ENCODE data around the gene METTL3.

Gene METTL3

DNA sequence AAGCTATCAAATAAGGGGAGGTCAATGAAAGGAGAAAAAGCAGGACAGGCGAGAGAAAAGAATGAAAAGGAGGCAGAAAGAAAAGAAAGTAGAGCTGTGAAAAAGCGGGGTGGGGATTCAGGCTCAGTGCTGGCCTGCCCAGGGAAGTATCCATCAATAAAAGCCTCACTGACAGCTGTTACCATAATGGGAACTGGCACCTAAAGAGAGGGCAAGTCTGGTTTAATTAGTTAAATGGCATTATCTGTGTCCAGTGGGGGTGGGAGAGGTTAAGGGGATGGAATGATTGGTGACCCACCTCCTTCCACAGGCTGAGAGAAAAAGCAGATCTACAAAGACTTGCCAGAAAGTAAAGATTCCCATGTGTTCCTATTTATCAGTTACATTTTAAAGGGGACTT is 7.6 kb upstream of the METTL3 start:
- no peak overlapping the region for H3K4me3 ChIP-seq (ENCODE audit: low read length)

DNA sequence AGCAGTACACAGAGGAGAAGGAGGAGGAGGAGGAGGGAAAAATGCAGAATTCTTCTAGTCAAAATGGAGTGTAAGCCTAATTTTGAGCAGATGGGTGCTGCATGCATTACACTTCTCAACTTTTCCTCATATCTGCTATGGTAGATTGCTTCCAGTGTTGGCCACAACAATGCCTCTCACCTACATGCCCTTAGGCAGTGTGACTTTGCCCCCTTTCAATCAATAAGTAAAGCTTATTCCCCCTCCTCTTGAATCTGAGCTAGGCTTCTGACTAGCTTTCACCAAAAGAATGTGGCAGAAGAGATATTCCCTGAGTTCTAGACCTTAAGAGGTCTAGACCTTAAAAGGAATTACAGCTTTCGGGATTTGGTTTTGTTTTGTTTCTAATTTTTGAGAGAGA is 3.2 kb upstream of the METTL3 start:
- no peak for DNase-seq (ENCODE audit: low read depth)
- TF ChIP-seq, protein P1, sequence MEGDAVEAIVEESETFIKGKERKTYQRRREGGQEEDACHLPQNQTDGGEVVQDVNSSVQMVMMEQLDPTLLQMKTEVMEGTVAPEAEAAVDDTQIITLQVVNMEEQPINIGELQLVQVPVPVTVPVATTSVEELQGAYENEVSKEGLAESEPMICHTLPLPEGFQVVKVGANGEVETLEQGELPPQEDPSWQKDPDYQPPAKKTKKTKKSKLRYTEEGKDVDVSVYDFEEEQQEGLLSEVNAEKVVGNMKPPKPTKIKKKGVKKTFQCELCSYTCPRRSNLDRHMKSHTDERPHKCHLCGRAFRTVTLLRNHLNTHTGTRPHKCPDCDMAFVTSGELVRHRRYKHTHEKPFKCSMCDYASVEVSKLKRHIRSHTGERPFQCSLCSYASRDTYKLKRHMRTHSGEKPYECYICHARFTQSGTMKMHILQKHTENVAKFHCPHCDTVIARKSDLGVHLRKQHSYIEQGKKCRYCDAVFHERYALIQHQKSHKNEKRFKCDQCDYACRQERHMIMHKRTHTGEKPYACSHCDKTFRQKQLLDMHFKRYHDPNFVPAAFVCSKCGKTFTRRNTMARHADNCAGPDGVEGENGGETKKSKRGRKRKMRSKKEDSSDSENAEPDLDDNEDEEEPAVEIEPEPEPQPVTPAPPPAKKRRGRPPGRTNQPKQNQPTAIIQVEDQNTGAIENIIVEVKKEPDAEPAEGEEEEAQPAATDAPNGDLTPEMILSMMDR (conservative IDR thresholded peaks at IDR 0.05; ENCODE audit: low read length) = no peak
- H3K4me3 ChIP-seq (ENCODE audit: low read length) = no peak overlapping the region

More for the DNA sequence above, 7.6 kb upstream of the METTL3 start:
- TF ChIP-seq, protein P1 (conservative IDR thresholded peaks at IDR 0.05; ENCODE audit: low read length) = no peak
- no peak for DNase-seq (ENCODE audit: low read depth)

DNA sequence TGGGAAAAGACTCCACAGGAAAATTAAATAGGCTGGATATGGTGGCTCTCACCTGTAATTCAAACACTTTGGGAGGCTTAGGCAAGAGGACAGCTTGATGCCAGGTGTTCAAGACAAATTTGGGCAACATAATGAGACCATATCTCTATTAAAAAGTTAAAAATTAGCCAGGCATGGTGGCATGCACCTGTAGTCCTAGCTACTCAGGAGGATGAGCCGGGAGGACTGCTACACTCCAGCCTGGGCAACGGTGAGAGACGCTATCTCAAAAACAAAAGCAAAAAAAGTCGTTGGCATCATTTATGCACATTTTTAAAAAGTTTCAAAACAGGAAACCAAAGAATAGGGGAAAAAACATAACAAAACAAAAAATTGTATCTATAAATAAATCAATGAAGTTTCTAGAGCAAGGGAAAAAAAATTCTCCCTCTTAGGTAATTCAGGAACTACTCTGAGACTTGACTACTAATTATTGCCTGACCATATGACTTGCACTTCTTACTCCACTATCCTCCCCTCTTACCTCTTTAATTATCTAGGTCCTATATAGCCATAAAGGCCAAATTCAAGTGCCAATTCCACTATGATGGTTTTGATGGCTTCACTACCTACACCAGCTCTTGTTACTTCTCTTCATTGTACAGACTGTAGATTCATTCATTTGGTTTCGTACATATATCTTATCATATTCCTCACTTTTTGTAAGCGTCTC is 1.6 kb downstream of the METTL3 start:
- no peak for DNase-seq (ENCODE audit: low read depth)
- TF ChIP-seq, protein P1 (conservative IDR thresholded peaks at IDR 0.05; ENCODE audit: low read length) = no peak
- peak overlapping the region; percentile 98 for H3K4me3 ChIP-seq (ENCODE audit: low read length)

DNA sequence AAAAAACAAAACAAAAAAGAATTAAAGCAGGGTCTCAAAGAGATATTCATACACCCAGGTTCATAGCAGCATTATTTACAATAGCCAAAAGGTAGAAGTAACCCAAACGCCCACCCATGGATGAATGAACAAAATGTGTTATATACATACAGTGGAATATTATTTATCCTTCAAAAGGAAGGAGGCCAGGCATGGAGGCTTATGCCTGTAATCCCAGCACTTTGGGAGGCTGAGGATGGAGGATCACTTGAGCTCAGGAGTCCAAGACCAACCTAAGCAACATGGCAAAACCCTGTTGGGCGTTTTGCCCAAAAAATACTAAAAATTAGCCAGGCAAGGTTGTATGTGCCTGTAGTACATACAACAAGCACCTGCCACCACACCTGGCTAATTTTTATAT is 4.6 kb downstream of the METTL3 start:
- DNase-seq (ENCODE audit: low read depth) = no peak
- TF ChIP-seq, protein P1 (conservative IDR thresholded peaks at IDR 0.05; ENCODE audit: low read length) = no peak
- no peak overlapping the region for H3K4me3 ChIP-seq (ENCODE audit: low read length)

DNA sequence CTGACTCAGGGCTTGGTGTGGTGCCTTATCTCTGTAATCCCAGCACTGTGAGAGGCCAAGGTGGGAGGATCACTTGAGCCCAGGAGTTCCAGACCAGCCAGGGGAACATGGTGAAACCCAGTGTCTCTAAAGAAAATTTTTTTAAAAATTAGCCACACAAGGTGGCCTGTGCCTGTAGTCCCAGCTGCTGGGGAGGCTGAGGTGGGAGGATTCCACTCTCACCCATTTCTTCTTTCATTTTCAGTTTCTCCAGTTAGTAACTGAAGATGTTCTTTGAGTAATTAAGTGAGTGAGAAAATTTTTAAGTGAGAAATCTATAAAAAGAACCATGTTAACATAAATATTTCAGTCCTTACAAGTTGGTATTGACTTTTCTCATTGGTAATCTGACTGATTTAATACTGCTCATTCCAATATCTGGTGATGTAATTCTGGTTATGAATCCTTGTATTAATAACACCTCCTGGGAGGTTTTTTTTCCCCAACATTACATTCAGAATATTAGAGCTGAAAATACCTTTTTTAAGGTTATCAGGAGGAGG is 6.1 kb downstream of the METTL3 start:
- TF ChIP-seq, protein P1 (conservative IDR thresholded peaks at IDR 0.05; ENCODE audit: low read length) = no peak
- no peak for DNase-seq (ENCODE audit: low read depth)
- no peak overlapping the region for H3K4me3 ChIP-seq (ENCODE audit: low read length)

DNA sequence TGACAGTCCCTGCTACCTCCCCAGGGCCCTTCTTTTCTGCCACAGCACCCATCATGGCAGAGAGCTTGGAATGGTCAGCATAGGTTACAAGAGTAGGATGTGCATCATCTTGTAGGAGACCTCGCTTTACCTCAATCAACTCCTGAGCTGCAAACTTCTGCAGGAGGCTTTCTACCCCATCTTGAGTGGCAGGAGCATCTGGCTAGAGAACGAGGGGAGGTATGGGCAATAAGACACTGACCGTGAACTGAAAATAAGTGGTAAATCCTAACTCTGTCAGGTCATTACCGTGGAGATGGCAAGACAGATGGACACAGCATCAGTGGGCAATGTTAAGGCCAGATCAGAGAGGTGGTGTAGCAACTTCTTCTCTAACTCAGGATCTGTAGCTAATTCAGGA is 7.8 kb downstream of the METTL3 start:
- H3K4me3 ChIP-seq (ENCODE audit: low read length) = no peak overlapping the region
- DNase-seq (ENCODE audit: low read depth) = no peak
- TF ChIP-seq, protein P1 (conservative IDR thresholded peaks at IDR 0.05; ENCODE audit: low read length) = no peak

DNA sequence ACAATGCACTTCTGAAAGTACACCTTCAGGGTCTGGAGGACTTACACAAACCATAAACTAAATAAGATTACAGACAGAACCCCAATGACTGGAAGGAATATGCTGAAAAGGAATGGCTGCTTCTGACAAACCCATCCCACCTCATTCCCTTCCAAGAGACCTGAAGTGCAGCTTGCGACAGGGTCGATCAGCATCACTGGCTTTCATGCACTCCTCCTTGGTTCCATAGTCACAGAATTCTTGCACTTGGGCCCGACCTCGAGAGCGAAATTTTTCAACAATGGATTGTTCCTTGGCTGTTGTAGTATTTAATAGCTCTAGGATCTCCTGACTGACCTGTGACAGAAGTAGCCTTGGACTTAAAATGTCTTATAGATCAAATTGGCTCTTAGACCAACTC is 9.6 kb downstream of the METTL3 start:
- no peak for DNase-seq (ENCODE audit: low read depth)
- H3K4me3 ChIP-seq (ENCODE audit: low read length) = no peak overlapping the region
- TF ChIP-seq, protein P1 (conservative IDR thresholded peaks at IDR 0.05; ENCODE audit: low read length) = no peak
